ENCODE measurements around the gene SLC35D2.

The SLC35D2 gene

GRCh38 chr9:96383165-96383942 lies at the start of gene SLC35D2:
Gene SLC35D2, minus strand, starts transcription at chr9:96383711. Its CDS starts 77 bp downstream, at chr9:96383634.
- peak; percentile 46 for DNase-seq

GRCh38 chr9:96430377-96430776 lies 46.9 kb upstream of the SLC35D2 start:
- DNase-seq: no peak

- DNase-seq: no peak
These were observed 46.2 kb upstream of the SLC35D2 start for GRCh38 chr9:96429732-96430131.

- no peak for DNase-seq
These were observed 42.1 kb upstream of the SLC35D2 start for GRCh38 chr9:96425500-96426169.

- no peak for DNase-seq
These were observed 40.5 kb upstream of the SLC35D2 start for GRCh38 chr9:96423985-96424336.

GRCh38 chr9:96423322-96423984 lies 39.9 kb upstream of the SLC35D2 start:
- no peak for DNase-seq

GRCh38 chr9:96420468-96421219 lies 37.1 kb upstream of the SLC35D2 start:
- no peak for DNase-seq

- peak; percentile 35 for DNase-seq
These were observed 36.1 kb upstream of the SLC35D2 start for GRCh38 chr9:96419691-96419969.

GRCh38 chr9:96418920-96419690 lies 35.6 kb upstream of the SLC35D2 start:
- peak; percentile 79 for DNase-seq

- peak; percentile 92 for DNase-seq
These were observed 34.8 kb upstream of the SLC35D2 start, which contains the start of gene ZNF367 for GRCh38 chr9:96418083-96418919. Gene ZNF367, minus strand, starts transcription at chr9:96418370. Its CDS starts 338 bp downstream, at chr9:96418032.

GRCh38 chr9:96417661-96418082 lies 34.2 kb upstream of the SLC35D2 start:
- no peak for DNase-seq

- peak; percentile 85 for DNase-seq
These were observed 33.6 kb upstream of the SLC35D2 start for GRCh38 chr9:96417051-96417586.

- no peak for DNase-seq
These were observed 30.1 kb upstream of the SLC35D2 start for GRCh38 chr9:96413302-96414221.

GRCh38 chr9:96412174-96412913 lies 28.8 kb upstream of the SLC35D2 start:
- DNase-seq: no peak

GRCh38 chr9:96411129-96411838 lies 27.8 kb upstream of the SLC35D2 start:
- DNase-seq: no peak

GRCh38 chr9:96408409-96409280 lies 25.1 kb upstream of the SLC35D2 start:
- no peak for DNase-seq

GRCh38 chr9:96400132-96400910 lies 16.8 kb upstream of the SLC35D2 start:
- DNase-seq: no peak

Measured in NCI-H510A treated with DMSO at 0.1 percent for 48 hours (cell line).